ENCODE measurements around the gene ERICH3.

ERICH3 gene

DNA sequence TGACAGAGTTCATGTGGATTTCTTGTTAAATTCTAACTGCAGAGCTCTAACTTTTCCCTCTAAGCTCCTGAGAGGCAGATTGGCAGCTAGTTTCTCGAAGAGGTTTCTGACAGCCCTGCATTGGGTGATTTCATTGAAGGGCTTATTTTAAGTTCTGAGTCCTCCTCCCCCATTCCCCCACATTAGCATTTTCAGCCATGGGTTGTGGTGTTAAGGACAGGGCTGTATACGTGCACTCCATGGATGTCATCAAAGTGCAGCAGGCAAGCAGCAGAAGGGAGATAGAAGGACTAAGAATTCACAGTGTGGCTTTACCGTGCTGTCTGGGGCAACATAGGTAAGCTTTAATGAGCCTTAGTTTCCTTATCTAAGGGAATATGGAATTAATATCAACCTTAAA lies 40.3 kb upstream of the ERICH3 start:
- H3K4me3 ChIP-seq (replicated peaks; ENCODE audit: low read depth, low read length) = no peak overlapping the region
- TF ChIP-seq, protein P1, sequence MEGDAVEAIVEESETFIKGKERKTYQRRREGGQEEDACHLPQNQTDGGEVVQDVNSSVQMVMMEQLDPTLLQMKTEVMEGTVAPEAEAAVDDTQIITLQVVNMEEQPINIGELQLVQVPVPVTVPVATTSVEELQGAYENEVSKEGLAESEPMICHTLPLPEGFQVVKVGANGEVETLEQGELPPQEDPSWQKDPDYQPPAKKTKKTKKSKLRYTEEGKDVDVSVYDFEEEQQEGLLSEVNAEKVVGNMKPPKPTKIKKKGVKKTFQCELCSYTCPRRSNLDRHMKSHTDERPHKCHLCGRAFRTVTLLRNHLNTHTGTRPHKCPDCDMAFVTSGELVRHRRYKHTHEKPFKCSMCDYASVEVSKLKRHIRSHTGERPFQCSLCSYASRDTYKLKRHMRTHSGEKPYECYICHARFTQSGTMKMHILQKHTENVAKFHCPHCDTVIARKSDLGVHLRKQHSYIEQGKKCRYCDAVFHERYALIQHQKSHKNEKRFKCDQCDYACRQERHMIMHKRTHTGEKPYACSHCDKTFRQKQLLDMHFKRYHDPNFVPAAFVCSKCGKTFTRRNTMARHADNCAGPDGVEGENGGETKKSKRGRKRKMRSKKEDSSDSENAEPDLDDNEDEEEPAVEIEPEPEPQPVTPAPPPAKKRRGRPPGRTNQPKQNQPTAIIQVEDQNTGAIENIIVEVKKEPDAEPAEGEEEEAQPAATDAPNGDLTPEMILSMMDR (IDR thresholded peaks at IDR 0.05; ENCODE audit: low read depth, low read length, missing control alignments) = no peak
- DNase-seq (ENCODE audit: extremely low read depth, low read depth) = no peak

DNA sequence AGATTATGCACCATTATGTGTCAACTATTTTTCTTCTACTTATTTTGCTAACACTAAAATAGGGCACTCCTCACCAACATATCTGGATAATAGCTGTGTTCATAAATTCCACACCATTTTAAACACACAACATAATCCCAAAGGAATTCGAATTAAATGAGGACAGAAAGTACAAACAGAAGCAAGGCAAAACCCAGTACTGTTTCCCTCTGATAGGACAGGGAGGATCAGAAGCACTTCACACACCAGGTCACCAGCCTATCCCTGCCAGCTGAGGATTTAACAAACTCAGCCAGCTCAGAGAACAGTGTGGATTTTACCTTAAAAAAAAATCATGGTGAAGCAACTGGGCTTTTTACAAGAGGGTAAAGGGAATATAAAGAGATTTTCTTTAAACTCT lies 39.3 kb upstream of the ERICH3 start:
- no peak for DNase-seq (ENCODE audit: extremely low read depth, low read depth)
- H3K4me3 ChIP-seq (replicated peaks; ENCODE audit: low read depth, low read length) = no peak overlapping the region
- TF ChIP-seq, protein P1 (IDR thresholded peaks at IDR 0.05; ENCODE audit: low read depth, low read length, missing control alignments) = no peak

DNA sequence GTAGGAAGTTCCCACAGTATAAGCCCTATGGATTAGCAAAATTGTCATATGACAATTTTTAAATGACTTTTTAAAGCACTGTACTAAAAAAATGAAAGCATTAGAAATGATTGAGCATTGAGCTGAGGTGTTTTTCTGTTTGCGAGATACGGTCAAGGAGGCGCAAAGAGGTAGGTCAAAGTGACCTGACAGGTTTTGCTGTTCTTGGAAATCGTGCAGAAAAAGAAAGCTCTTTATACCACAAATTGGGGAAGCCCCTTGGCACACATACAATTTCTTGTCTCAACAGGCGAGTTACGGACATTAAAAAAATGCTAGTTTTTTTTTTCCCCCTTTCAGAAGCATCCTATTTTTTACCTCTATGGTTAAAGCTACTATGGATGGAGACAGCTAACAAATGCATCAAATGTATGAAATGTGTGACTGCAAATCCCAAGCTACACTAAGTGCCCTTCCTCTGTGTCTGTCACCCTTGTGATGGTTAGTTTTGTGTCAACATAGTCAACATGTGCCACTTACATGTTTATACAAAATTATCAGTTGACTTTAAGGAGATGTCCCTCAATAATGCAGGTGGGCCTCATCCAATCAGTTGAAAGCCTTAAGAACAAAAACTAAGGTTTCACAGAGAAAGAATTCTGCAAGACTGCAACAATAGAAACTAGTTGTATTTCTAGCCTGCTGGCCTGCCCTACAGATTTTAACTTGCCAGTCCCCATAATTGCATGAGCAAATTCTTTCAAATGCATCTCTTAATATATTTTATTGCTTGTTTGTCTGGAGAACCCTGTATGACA lies 30.0 kb upstream of the ERICH3 start:
- no peak for DNase-seq (ENCODE audit: extremely low read depth, low read depth)
- H3K4me3 ChIP-seq (replicated peaks; ENCODE audit: low read depth, low read length) = no peak overlapping the region
- TF ChIP-seq, protein P1 (IDR thresholded peaks at IDR 0.05; ENCODE audit: low read depth, low read length, missing control alignments) = no peak

DNA sequence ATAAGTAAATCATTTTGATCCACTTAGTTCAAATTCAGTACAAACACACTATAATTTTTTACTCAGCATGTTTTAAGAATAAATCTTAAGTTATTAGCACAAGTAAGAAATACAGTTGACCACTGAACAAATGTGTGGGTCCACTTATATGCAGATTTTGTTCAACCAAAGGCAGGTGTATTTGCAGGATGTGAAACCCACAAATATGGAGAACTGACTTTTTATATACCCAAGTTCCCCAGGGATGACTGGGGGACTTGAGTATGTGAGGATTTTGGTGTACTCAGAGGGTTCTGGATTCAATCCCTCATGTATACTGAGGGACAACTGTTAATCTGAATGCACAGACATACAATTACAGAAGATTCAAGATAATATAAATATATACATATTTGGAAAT lies 25.7 kb upstream of the ERICH3 start:
- DNase-seq (ENCODE audit: extremely low read depth, low read depth) = no peak
- no peak overlapping the region for H3K4me3 ChIP-seq (replicated peaks; ENCODE audit: low read depth, low read length)
- TF ChIP-seq, protein P1 (IDR thresholded peaks at IDR 0.05; ENCODE audit: low read depth, low read length, missing control alignments) = no peak

DNA sequence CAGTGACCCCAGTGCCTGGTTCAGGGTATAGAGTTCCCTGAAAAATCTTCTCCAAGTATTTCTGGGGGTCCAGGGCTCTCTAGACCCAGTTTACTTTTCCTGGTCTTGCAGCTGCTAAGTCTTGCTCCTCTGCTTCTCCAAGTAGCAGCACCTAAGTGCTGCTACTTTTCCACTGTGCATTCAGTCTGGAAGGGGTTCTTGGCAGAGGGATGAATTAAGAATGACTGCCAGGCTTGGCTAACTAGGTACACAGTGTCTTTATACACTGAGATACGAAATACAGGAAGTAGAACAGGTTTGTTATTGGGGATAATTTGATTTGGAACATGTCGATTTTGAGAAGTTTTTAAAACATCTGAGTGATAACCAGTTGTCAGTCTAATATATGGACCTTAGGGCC lies 24.2 kb upstream of the ERICH3 start:
- H3K4me3 ChIP-seq (replicated peaks; ENCODE audit: low read depth, low read length) = no peak overlapping the region
- TF ChIP-seq, protein P1 (IDR thresholded peaks at IDR 0.05; ENCODE audit: low read depth, low read length, missing control alignments) = no peak
- DNase-seq (ENCODE audit: extremely low read depth, low read depth) = no peak

DNA sequence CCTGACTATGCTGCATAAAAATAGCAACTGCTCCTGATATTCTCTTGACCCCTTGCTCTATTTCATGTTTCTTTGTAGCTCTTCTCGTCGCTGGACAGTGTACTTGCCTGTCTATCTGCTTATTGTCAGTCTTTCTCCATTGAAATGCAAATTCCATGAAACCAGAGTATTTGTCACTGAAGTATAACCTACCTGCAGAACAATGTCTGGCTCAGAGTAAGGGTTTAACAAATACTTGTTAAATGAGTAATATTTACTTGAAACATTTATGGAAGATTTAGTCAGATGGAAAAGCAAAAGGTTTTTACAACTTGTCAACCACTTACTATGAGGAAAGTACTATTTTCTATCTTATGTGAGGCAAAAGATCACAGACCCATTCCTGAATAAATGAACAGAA lies 19.9 kb upstream of the ERICH3 start:
- H3K4me3 ChIP-seq (replicated peaks; ENCODE audit: low read depth, low read length) = no peak overlapping the region
- TF ChIP-seq, protein P1 (IDR thresholded peaks at IDR 0.05; ENCODE audit: low read depth, low read length, missing control alignments) = no peak
- DNase-seq (ENCODE audit: extremely low read depth, low read depth) = no peak

DNA sequence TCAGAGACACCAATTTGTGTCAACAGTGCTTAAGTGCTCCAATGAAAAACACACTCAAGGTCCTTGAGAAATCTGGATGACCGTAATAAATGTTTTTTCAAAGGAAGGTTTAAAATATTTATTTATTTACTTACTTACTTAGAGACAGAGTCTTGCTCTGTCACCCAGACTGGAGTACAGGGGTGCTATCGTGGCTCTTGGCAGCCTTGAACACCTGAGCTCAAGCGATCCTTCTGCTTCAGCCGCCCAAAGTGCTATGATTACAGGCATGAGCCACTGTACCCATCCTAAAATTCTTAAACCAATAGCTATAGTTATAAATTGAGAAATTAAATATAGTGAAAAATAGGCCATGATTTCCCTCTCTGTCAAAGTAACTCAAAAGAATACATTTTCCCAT lies 17.3 kb upstream of the ERICH3 start:
- no peak overlapping the region for H3K4me3 ChIP-seq (replicated peaks; ENCODE audit: low read depth, low read length)
- no peak for DNase-seq (ENCODE audit: extremely low read depth, low read depth)
- TF ChIP-seq, protein P1 (IDR thresholded peaks at IDR 0.05; ENCODE audit: low read depth, low read length, missing control alignments) = no peak

All from HFF-Myc (cell line).